HepG2 (cell line): ENCODE data around the gene FAM221B. TPM values are rescaled to one million over a fixed set of nuclear protein-coding genes. Genes with fewer than 3 reads are reported as not detected.

Experiments used
- ATAC-seq: fragments of 200-7000 bp; cut with Tn5 transposase; 3 replicates; pipeline ENCODE4 v1.9.1; 2020; ENCODE audit warnings: mild to moderate bottlenecking, moderate library complexity
- BruUV-seq: library from RNA; stranded (reverse); fragments of 400-500 nt; replicated peaks from 2 replicates; lab custom pipeline; 2021; lab: Mats Ljungman, UMichigan
- CTCF ChIA-PET: fragments of 300-600 bp; formaldehyde crosslinking; extraction: SDS; loops from one replicate; lab custom pipeline; 2021; ENCODE audit warnings: low total read pairs, inconsistent platforms, low intra/inter-chr PET ratio; lab: Yijun Ruan, JAX
- POLR2A ChIA-PET: fragments of 350-600 bp; sonication (Branson Sonifier 250); formaldehyde crosslinking; loops from one replicate; lab custom pipeline; 2020; ENCODE audit warnings: antibody characterized with exemption, inconsistent platforms; lab: Yijun Ruan, JAX
- DNase-seq: peaks from one replicate; pipeline ENCODE4 v3.0.0-alpha.2; 2015; ENCODE audit warnings: low spot score
- FAIRE-seq: peaks from 3 replicates; lab custom pipeline; 2011; peaks lifted over from hg19 to GRCh38; lab: Jason Lieb, UNC
- H2AFZ ChIP-seq: one replicate; pipeline ENCODE4 v1.6.1; 2011; ENCODE audit warnings: low read length, inconsistent platforms
- H3K27ac ChIP-seq: fragments of 300-600 bp; 3 replicates; pipeline ENCODE4 v1.8.0; 2011; ENCODE audit warnings: mixed run types, mild to moderate bottlenecking, mixed read lengths, low read length, inconsistent platforms; ENCODE audit not compliant: insufficient read depth; ENCODE audit errors: extremely low read length
- H3K27me3 ChIP-seq, 2 experiments: fragments of 200-600 bp in 1 of 2; 2 replicates in 1 of 2; 3 replicates in 1 of 2; pipeline versions ENCODE4 v1.6.0 to v1.8.0; 2011; ENCODE audit warnings: low read length in 2 of 2, mild to moderate bottlenecking in 2 of 2, moderate library complexity in 2 of 2, inconsistent platforms in 1 of 2; ENCODE audit not compliant: insufficient read depth in 2 of 2, control insufficient read depth in 1 of 2
- H3K36me3 ChIP-seq, 2 experiments: fragments of 200-600 bp in 1 of 2; replicated peaks in 1 of 2; 2 replicates in 1 of 2; 3 replicates in 1 of 2; pipeline versions ENCODE4 v1.5.1 to v1.8.0; 2011; ENCODE audit warnings: low read length in 2 of 2, inconsistent platforms in 1 of 2; ENCODE audit not compliant: insufficient read depth in 2 of 2, control insufficient read depth in 1 of 2
- H3K4me1 ChIP-seq: 2 replicates; pipeline ENCODE4 v1.5.1; 2012; ENCODE audit warnings: low read length, inconsistent platforms; ENCODE audit not compliant: insufficient read depth
- H3K4me2 ChIP-seq: 2 replicates; pipeline ENCODE4 v1.6.0; 2011; ENCODE audit warnings: low read depth, low read length, inconsistent platforms
- H3K4me3 ChIP-seq, 3 experiments: fragments of 200-600 bp in 1 of 3; sonication (generic), shearing (Covaris generic) in 1 of 3; replicated peaks in 1 of 3; 2 replicates each; pipeline ENCODE4 v1.5.1; 2011 to 2016; ENCODE audit warnings: low read length in 3 of 3, inconsistent platforms in 2 of 3, low read depth in 2 of 3, mild to moderate bottlenecking in 2 of 3, control low read depth in 1 of 3, mixed read lengths in 1 of 3; ENCODE audit not compliant: insufficient read depth in 1 of 3
- H3K79me2 ChIP-seq: one replicate; pipeline ENCODE4 v1.6.1; 2011; ENCODE audit warnings: low read length, inconsistent platforms; ENCODE audit not compliant: insufficient read depth
- H3K9ac ChIP-seq: 2 replicates; pipeline ENCODE4 v1.6.0; 2011; ENCODE audit warnings: mild to moderate bottlenecking, low read depth, low read length, inconsistent platforms; ENCODE audit not compliant: insufficient read depth
- H3K9me3 ChIP-seq: 2 replicates; pipeline ENCODE4 v1.5.1; 2012; ENCODE audit warnings: mild to moderate bottlenecking, low read length
- H4K20me1 ChIP-seq: 2 replicates; pipeline ENCODE4 v1.6.0; 2011; ENCODE audit warnings: inconsistent platforms, mild to moderate bottlenecking, low read length, moderate library complexity; ENCODE audit not compliant: insufficient read depth
- AHR ChIP-seq: IDR thresholded peaks from 2 replicates; pipeline ENCODE4 v1.6.1; 2018; ENCODE audit warnings: missing genetic modification reagents, missing compliant biosample characterization
- HNF4G ChIP-seq, 2 experiments: sonication (generic) in 1 of 2; formaldehyde crosslinking in 1 of 2; IDR thresholded peaks; 2 replicates each; pipeline versions ENCODE4 v1.4.0 to v1.6.1; 2011 to 2020; ENCODE audit warnings: borderline replicate concordance in 2 of 2, low read depth in 2 of 2, mild to moderate bottlenecking in 2 of 2, low read length in 1 of 2, missing genetic modification reagents in 1 of 2, moderate library complexity in 1 of 2
- RCOR2 ChIP-seq: IDR thresholded peaks from 2 replicates; pipeline ENCODE4 v1.6.1; 2016; ENCODE audit warnings: missing biosample characterization, missing genetic modification reagents
- U2AF2 ChIP-seq: fragments of 200-400 bp; formaldehyde crosslinking; IDR thresholded peaks from 2 replicates; pipeline ENCODE4 v1.6.1; 2017; ENCODE audit warnings: low read depth, mild to moderate bottlenecking, low read length
- ZFP36 ChIP-seq: fragments of 150-350 bp; IDR thresholded peaks from 2 replicates; pipeline ENCODE4 v1.6.1; 2018; ENCODE audit warnings: borderline replicate concordance, low read length, low read depth; ENCODE audit not compliant: partially characterized antibody
- ZMAT5 ChIP-seq: sonication (generic); formaldehyde crosslinking; IDR thresholded peaks from 2 replicates; pipeline ENCODE4 v1.5.0; 2020; ENCODE audit warnings: mild to moderate bottlenecking, low read depth, missing genetic modification reagents, borderline replicate concordance
- ZNF331 ChIP-seq: sonication (generic); formaldehyde crosslinking; IDR thresholded peaks from 2 replicates; pipeline ENCODE4 v1.4.0; 2020; ENCODE audit warnings: missing genetic modification reagents
- ZNF557 ChIP-seq: sonication (generic); formaldehyde crosslinking; IDR thresholded peaks from 2 replicates; pipeline ENCODE4 v1.4.0; 2020; ENCODE audit warnings: missing genetic modification reagents
- ZSCAN5A ChIP-seq: sonication (generic); formaldehyde crosslinking; IDR thresholded peaks from 2 replicates; pipeline ENCODE4 v1.8.0; 2022; ENCODE audit warnings: mild to moderate bottlenecking, missing genetic modification reagents, borderline replicate concordance
- WGBS: methylation state at CpG from one replicate; pipeline ENCODE4 v1.1.6; 2017; ENCODE audit warnings: low lambda C conversion rate; 5-methylcytosine and 5-hydroxymethylcytosine counted together
- in situ Hi-C: cut with HindIII; loops from 2 replicates; pipeline ENCODE4 v1.10.0; 2017; ENCODE audit warnings: low pct_unique_long_range_greater_than_20kb; ENCODE audit not compliant: extremely low pct_ligation_motif_present
- intact Hi-C: fragments of 100-400 bp; cut with micrococcal nuclease; formaldehyde crosslinking; loops from one replicate; pipeline ENCODE4 v1.10.0; 2022; ENCODE audit not compliant: unreplicated experiment
- polyA plus RNA-seq, 8 experiments: library from polyadenylated mRNA; depleted of rRNA in 3 of 8; stranded (reverse) in 7 of 8; unstranded in 1 of 8; fragments of >200 nt; fragmentation: Illumina TruSeq in 4 of 8; extraction: Trizol in 4 of 8; gene quantifications; 2 replicates each; pipeline versions ENCODE4 v1.2.1 to v1.2.3, GENCODE V29; 2011 to 2016; ENCODE audit warnings: low read depth in 4 of 8, missing spikeins in 1 of 8, mixed read lengths in 1 of 8; ENCODE audit not compliant: insufficient read depth in 1 of 8
- total RNA-seq, 5 experiments: library from RNA; depleted of rRNA; stranded (reverse); fragments of >200 nt; fragmentation: Illumina TruSeq; extraction: Trizol; gene quantifications; 2 replicates each; pipeline ENCODE4 v1.2.3, GENCODE V29; 2016; ENCODE audit warnings: low read depth in 1 of 5
- TF ChIP-seq, protein P1 (sequence below): sonication (generic); formaldehyde crosslinking; IDR thresholded peaks from 2 replicates; pipeline ENCODE4 v1.4.0; 2020; ENCODE audit warnings: missing genetic modification reagents
- TF ChIP-seq, protein P2 (sequence below): sonication (generic); formaldehyde crosslinking; IDR thresholded peaks from 2 replicates; pipeline ENCODE4 v1.4.0; 2020; ENCODE audit warnings: missing genetic modification reagents
- TF ChIP-seq, protein P3 (sequence below): sonication (generic); formaldehyde crosslinking; IDR thresholded peaks from 2 replicates; pipeline ENCODE4 v1.4.0; 2020; ENCODE audit warnings: mild to moderate bottlenecking, missing genetic modification reagents

FAM221B gene
- total and polyA plus RNA-seq, 2 of the 13 experiments (the other 11 are each of a cell fraction or from before 2014, with no cell fraction given): not detected

GRCh38 chr9:35806101-35806500 lies 22.4 kb downstream of the FAM221B start (continued):
- TF ChIP-seq HNF4G (IDR thresholded peaks at IDR 0.05; ENCODE audit: borderline replicate concordance, low read depth, low read length) (no peak), HNF4G (CRISPR knock-in tag; IDR thresholded peaks at IDR 0.05; ENCODE audit: borderline replicate concordance, low read depth) (no peak), ZNF331 (CRISPR knock-in tag) (no peak), U2AF2 (no peak), ZNF557 (CRISPR knock-in tag) (no peak), RCOR2 (no peak), AHR (no peak)
- TF ChIP-seq, protein P1, sequence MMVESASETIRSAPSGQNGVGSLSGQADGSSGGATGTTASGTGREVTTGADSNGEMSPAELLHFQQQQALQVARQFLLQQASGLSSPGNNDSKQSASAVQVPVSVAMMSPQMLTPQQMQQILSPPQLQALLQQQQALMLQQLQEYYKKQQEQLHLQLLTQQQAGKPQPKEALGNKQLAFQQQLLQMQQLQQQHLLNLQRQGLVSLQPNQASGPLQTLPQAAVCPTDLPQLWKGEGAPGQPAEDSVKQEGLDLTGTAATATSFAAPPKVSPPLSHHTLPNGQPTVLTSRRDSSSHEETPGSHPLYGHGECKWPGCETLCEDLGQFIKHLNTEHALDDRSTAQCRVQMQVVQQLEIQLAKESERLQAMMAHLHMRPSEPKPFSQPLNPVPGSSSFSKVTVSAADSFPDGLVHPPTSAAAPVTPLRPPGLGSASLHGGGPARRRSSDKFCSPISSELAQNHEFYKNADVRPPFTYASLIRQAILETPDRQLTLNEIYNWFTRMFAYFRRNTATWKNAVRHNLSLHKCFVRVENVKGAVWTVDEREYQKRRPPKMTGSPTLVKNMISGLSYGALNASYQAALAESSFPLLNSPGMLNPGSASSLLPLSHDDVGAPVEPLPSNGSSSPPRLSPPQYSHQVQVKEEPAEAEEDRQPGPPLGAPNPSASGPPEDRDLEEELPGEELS (CRISPR knock-in tag): no peak
- TF ChIP-seq, protein P2, sequence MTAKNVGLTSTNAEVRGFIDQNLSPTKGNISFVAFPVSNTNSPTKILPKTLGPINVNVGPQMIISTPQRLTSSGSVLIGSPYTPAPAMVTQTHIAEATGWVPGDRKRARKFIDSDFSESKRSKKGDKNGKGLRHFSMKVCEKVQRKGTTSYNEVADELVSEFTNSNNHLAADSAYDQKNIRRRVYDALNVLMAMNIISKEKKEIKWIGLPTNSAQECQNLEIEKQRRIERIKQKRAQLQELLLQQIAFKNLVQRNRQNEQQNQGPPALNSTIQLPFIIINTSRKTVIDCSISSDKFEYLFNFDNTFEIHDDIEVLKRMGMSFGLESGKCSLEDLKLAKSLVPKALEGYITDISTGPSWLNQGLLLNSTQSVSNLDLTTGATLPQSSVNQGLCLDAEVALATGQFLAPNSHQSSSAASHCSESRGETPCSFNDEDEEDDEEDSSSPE (CRISPR knock-in tag): no peak

DNA sequence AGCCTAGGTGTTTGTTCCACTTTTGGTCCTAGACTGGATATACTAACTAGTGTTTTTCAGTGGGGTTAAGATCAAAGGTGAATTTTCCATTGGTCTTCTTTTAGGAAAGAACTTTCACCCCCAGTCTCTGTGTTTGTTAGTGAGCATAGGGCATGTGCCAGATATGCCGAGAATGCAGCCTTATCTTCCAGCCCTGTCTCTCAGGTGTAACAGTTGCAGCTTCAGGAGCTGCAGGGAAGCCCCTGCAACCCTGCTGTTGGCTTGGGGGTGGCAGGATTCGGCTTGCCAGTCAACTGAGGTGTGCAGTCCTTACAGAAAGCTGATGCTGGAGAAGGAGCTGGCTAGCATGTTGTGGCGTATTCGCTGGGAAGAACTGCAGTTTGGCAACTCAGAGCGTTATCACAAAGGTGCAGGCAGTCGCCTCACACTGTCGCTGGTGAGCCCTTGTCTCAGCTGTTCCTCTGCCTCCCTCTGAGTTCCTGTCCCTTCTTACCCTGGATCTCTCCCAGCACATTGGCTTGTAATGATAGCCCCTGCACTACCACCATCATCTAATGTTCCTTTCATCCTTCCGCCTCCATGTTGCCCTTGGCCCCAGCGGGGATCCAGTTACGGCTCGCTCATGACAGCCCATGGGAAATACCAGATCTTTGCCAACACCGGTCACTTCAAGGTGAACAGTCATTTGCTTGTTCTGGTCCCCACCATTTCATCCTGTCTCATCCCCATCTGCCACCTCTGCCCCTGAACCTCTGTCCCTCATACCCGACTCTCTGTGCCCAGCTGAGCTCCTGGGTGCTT lies 27.0 kb downstream of the FAM221B start:
- peaks cover 0 to 2% of the 10 kb centered on the region in 2 experiments; a peak in 2 of 5 replicates for H3K36me3 ChIP-seq
- peaks cover 27% of the 10 kb centered on the region for H3K4me1 ChIP-seq
- peak; percentile 94 for ATAC-seq
- H4K20me1 ChIP-seq: no peaks in the 10 kb centered on the region
- H3K9me3 ChIP-seq: no peaks in the 10 kb centered on the region
- H3K4me2 ChIP-seq: peak overlapping the region; percentile 59
- in situ Hi-C loops: no loop called here
- ChIA-PET CTCF (no interaction called here), POLR2A (interaction anchor here (0.9 to 2.4 kb wide), 4 partner anchors 11 to 119 kb away, joined by 3 to 13 read pairs (median 4); partner anchors contain the start of genes GBA2, HINT2, RGP1 and SPAG8)
- no TSS peak for BruUV-seq
- no peaks in the 10 kb centered on the region for H3K27me3 ChIP-seq
- peak overlapping the region; percentile 69 for H3K27ac ChIP-seq
- H3K4me3 ChIP-seq: peak overlapping the region in 1 of 3 experiments; percentile 15; a peak in 2 of 6 replicates
- peak; percentile 56 for DNase-seq
- intact Hi-C loops: no loop called here
- 0 out of 2 replicates have a peak overlapping the region, but pooled peaks have one; percentile 32 for H3K9ac ChIP-seq
- no peak overlapping the region for H2AFZ ChIP-seq
- H3K79me2 ChIP-seq: no peaks in the 10 kb centered on the region
- WGBS: 67% methylated on average over 11 of the region's 13 CpGs
- FAIRE-seq: peak; percentile 73
- TF ChIP-seq ZMAT5 (CRISPR knock-in tag) (no peak), ZFP36 (no peak), ZSCAN5A (no peak)
- TF ChIP-seq, protein P3, sequence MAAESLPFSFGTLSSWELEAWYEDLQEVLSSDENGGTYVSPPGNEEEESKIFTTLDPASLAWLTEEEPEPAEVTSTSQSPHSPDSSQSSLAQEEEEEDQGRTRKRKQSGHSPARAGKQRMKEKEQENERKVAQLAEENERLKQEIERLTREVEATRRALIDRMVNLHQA: no peak
